HFF-Myc (cell line): ENCODE results near the gene FAM72A.
"Not testable (repeated sequence)": the region's sequence is repeated elsewhere in the genome, so short reads cannot be mapped to it uniquely, and the experiment has no call there.

Source experiments
- DNase-seq: peaks from one replicate; pipeline ENCODE4 v3.0.0-alpha.2; 2011; ENCODE audit warnings: low read depth; ENCODE audit errors: extremely low read depth
- H3K4me3 ChIP-seq: replicated peaks from 2 replicates; pipeline ENCODE4 v1.5.1; 2011; ENCODE audit warnings: low read depth, mild to moderate bottlenecking, control low read depth, low read length
- TF ChIP-seq, protein P1 (sequence below): IDR thresholded peaks from 2 replicates; pipeline ENCODE4 v1.5.1; 2012; ENCODE audit warnings: mild to moderate bottlenecking, low read depth, low read length, control low read depth; ENCODE audit errors: missing control alignments

FAM72A gene

DNA sequence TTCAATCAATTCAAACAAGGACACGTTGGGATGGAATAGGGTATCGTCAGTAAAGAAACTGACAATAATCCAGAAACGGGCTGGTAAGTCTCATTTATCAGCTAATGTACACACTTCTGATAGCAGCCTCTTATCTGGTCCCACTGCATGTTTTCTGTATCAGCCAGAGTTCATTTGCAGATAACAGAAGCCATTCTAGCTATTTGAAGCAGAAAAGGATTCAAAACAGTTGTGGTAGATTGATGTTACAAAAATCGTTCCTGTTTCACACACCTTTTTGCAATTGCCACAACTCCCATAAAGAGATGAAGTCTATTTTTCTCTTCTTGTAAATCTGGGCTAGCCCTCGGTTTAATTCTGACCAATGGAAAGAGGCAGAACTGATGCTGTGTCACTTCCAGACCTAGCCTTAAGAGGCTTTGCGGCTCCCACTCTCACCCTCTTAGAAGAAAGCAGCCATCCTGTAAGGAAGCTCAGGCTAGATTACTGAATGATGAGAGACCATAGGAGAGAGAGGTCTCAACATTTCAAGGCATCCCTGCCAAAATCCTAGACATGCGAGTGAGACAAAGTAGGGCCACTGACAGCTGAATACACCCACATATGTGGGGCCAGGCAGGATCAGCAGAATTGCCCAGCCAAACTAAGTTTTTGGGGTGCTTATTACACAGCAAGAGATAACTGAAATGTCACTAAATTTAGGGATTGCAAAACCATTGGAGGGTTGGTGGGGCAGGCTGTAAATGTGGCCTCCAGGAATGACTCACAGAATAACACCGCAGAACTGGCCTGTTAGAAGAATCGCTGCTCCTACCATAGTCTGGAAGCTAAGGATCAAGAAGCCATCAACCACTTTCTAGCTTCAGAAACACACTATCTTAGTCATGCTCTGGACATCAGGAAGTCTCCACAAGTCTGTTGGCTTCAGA is 24.3 kb downstream of the FAM72A start:
- DNase-seq, H3K4me3 ChIP-seq: not testable (repeated sequence)

DNA sequence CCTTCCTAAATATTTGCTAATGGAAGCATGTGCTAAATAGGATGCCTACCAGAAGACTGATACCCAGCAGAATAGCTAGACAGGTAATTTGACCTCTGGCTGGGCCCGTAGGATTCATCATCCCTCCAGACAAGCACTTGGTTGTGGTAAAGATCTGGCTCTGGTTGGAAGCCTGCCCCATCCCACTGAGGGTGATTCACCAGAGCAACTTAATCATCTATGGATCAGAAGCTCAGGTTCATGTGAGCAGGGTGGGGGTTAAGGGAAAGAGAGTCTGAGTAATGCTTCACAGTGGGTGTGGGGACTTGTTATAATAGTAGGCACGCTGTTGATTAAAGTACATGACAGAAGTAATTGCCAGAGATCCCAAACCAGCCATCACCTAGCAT is 26.5 kb downstream of the FAM72A start:
- H3K4me3 ChIP-seq, DNase-seq: not testable (repeated sequence)

DNA sequence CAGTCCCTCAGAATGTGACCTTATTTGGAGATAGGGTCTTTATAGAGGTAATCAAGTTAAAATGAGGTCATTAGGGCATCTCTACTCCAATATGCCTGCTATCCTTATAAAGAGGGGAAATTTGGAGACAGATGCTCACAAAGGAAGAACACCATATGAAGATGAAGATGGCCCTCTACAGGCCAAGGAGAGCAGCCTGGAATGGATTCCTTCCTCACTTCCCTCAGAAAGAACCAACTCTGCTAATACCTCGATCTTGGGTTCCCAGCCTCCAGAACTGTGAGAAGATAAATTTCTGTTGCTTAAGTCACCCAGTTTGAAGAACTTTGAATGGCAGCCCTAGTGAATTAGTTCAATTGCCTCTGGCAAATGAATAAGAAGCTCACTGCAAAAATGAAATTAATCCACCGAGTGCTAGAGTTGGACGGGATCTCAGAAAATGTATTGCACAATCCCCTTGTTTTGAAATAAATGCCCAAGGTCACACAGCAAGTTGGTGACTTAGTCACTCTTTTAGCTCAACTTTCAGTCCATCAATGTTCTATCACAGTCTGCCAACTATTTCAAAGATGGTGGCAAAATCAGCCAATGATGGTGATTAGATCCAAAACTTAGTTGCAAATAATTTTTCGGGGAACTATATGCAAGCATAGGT is 27.1 kb downstream of the FAM72A start:
- not testable (repeated sequence) for H3K4me3 ChIP-seq, DNase-seq

DNA sequence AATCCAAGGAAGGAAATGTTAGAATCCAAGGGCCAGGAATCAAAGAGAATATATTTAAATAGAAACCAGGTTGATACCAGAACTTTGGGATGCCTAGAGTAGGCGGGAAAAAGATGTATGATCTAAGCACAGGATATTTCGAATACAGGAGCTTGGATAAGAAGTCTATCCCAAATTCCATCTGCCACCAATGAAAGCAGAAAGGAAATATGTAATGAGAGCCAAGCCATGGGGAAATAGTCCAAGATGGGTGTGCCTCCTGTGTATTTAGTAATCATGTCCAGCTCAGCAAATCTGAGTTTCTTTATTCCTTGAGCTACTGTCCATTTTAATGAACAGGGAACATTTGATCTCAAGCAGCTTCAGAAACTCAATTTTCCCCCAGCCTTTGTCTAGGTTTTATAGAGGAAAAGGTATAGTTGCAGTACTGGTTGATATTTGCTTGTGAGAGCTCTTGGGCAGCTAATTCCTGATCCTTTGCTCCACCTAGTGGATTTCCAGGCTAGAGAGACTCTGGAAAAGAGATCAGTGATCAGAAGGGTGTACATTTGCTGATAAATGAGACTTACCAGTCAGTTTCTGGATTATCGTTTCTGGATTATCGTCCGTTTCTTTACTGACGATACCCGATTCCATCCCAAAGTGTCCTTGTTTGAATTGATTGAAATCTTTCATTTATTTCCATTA is 28.3 kb downstream of the FAM72A start:
- not testable (repeated sequence) for DNase-seq, H3K4me3 ChIP-seq

DNA sequence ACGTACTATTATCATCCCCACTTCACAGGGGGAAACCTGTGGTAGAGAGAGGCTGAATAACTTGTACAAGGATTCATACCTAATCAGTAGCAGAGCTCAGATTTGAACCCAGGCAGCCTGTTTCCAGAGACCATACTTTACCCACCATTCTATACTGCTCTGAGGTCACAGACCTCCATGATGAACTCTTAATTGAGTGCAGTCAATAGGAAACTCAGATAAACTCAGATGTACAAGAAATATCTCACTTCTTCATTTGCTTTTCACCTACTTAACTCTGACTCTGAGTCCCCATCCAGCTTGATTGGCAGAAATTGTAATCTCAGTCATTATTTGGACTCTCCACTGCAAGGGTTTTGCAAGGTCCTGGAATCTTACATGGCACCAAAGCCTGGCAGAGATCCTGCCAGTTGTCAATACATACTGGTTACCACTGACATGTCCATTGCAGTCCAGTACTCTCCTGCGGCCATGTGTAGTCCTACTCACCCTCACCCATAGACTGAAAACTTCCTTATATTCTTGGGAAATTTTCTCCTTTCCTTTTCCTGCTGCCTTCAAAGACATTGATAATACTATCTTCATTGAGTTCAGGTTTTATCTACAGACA is 29.4 kb downstream of the FAM72A start:
- H3K4me3 ChIP-seq: not testable (repeated sequence)

DNA sequence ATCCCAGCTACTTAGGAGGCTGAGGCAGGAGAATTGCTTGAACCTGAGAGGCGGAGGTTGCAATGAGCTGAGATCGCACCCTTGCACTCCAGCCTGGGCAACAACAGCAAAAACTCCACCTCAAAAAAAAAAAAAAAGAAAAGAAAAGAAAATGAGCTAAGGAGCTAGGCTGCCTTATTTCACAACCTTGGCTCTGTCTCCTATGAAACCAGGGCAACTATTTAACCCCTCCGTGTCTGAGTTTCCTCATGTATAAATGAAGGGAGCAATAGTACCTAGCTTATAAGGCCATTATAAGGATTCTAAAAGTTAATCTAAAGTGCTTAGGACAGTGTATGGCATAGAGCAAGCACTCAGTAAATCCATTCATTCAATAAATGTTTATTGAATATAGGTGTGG is 32.8 kb downstream of the FAM72A start:
- not testable (repeated sequence) for H3K4me3 ChIP-seq, DNase-seq

More for the DNA sequence above, 29.4 kb downstream of the FAM72A start:
- not testable (repeated sequence) for DNase-seq

DNA sequence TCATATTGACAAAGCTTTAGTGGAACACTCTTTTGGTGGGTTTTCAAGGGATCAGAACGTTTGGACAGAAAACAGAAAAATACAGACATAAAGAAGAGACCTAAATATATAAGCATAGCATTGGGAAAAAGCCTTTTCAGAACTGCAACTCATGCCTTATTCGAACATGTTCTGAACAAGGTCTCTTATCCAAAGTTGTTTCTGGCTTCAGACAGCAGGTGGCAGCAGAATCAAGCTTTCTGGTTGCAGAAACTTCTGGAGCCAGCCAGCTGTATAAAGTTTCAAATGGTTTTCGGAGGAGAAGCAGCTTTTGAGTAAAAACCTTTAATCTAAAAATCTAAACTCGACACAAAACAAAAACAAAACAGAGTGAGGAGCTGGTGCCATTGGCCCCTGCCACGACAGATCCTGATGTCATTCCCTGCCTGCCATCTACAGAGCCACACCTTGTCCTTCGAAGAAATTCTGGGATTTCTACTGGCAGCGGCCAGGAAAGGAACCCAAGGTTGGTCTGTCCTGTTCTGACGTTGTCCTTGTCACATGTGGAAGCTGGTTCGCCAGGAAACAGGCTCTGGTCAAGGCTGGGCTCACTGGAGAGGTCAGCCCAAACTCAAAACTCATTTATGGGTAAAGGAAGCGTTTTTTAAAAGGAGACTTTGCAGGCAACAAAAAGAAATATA is 35.1 kb downstream of the FAM72A start:
- H3K4me3 ChIP-seq, DNase-seq: not testable (repeated sequence)

DNA sequence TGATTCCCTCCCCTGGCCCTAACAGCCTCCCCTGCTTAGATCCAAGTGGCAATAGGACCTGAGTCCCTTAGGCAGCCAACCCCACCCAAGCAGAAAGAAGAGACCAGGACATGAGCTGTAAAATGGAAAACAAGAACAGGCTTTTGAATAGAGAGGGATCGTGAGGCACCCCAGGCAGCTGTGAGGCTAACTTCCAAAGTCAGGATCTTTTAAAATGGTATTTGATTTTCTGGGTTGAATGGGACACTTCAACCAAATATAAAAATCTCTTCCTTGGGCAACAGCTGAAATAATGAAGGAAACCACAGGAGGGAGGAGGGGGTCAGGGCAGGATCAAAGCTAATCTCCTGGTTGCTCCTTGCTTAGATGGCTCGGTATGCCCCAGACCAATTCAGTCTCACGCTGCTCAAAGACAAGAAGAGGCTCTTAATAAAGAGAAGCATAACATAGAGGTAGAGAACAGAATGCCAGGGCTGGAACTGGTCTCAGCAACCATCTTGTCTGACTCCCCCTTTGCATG is 56.8 kb downstream of the FAM72A start:
- no peak overlapping the region for H3K4me3 ChIP-seq
- no peak for DNase-seq
- TF ChIP-seq, protein P1, sequence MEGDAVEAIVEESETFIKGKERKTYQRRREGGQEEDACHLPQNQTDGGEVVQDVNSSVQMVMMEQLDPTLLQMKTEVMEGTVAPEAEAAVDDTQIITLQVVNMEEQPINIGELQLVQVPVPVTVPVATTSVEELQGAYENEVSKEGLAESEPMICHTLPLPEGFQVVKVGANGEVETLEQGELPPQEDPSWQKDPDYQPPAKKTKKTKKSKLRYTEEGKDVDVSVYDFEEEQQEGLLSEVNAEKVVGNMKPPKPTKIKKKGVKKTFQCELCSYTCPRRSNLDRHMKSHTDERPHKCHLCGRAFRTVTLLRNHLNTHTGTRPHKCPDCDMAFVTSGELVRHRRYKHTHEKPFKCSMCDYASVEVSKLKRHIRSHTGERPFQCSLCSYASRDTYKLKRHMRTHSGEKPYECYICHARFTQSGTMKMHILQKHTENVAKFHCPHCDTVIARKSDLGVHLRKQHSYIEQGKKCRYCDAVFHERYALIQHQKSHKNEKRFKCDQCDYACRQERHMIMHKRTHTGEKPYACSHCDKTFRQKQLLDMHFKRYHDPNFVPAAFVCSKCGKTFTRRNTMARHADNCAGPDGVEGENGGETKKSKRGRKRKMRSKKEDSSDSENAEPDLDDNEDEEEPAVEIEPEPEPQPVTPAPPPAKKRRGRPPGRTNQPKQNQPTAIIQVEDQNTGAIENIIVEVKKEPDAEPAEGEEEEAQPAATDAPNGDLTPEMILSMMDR: no peak

DNA sequence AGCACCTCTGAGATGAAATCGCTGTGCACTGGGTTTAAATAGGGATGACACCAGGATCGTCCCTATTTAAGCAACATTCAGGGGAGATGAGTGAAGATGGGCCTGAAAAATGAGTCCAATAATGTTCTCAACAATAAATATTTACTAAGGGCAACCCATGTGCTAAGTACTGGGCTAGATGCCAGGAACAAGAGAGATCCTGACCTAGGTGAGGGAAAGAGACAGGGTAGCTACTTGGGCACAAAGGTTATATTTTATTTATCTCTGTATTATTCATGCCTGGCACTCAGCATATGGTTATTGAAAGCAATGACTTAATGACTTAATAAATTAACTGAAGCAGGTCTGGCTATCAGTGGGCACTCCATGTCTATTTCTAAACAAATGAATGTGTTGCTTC is 58.0 kb downstream of the FAM72A start:
- no peak overlapping the region for H3K4me3 ChIP-seq
- TF ChIP-seq, protein P1: no peak
- no peak for DNase-seq

DNA sequence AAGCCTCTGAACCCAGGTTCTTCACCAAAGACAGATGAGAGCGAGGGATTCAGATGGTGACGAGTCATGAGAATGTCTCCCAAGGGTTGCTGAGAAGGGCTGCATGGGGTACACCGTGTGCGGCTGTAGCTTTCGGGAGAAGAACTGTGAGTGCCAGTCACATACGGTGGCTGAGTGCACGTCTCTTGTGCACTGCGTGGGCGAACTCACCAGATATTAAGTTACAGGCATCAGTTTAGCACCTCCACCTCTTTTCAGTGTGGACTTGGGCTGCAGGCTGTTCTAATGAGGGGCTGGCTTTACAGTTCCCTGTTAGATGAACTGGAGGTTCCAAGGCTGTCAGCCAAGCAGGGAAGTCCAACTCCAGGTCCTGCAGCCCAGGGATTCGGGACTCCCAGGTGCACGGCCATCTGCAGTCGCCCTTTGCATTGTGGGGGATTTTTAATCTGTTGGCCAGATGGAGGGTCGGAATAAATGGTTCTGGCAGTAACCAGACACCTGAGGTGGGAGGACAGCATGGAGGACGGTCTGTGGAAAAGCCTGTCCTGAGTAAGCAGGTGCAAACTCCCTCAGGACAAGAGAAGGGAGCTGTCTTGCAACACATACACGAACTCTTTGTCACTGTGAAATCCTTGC is 59.0 kb downstream of the FAM72A start:
- TF ChIP-seq, protein P1: no peak
- no peak for DNase-seq
- H3K4me3 ChIP-seq: no peak overlapping the region
